Amygdala (tissue), 56 donors: ENCODE data around the gene PIF1.

ENCODE experiments used
- DNase-seq, 56 donors: peaks; one replicate each; lab custom pipeline; 2025; lab: John Stamatoyannopoulos, UW

The PIF1 gene, protein sequence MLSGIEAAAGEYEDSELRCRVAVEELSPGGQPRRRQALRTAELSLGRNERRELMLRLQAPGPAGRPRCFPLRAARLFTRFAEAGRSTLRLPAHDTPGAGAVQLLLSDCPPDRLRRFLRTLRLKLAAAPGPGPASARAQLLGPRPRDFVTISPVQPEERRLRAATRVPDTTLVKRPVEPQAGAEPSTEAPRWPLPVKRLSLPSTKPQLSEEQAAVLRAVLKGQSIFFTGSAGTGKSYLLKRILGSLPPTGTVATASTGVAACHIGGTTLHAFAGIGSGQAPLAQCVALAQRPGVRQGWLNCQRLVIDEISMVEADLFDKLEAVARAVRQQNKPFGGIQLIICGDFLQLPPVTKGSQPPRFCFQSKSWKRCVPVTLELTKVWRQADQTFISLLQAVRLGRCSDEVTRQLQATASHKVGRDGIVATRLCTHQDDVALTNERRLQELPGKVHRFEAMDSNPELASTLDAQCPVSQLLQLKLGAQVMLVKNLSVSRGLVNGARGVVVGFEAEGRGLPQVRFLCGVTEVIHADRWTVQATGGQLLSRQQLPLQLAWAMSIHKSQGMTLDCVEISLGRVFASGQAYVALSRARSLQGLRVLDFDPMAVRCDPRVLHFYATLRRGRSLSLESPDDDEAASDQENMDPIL

GRCh38 chr15:64825431-64826294, at the start of gene PIF1:
Gene PIF1 (minus strand): TSS chr15:64825647. CDS start chr15:64824335, 1,312 bp downstream.
- DNase-seq, result peak; percentile 20 to 96 (median 80)

- no peak for DNase-seq
These were observed 44.9 kb upstream of the PIF1 start for GRCh38 chr15:64870353-64870752.

- no peak for DNase-seq
These were observed 44.1 kb upstream of the PIF1 start for GRCh38 chr15:64869501-64869900.

GRCh38 chr15:64865998-64866520, 40.6 kb upstream of the PIF1 start:
- peak in 22 of 56 donors; percentile 20 to 55 (median 36) for DNase-seq

DNA sequence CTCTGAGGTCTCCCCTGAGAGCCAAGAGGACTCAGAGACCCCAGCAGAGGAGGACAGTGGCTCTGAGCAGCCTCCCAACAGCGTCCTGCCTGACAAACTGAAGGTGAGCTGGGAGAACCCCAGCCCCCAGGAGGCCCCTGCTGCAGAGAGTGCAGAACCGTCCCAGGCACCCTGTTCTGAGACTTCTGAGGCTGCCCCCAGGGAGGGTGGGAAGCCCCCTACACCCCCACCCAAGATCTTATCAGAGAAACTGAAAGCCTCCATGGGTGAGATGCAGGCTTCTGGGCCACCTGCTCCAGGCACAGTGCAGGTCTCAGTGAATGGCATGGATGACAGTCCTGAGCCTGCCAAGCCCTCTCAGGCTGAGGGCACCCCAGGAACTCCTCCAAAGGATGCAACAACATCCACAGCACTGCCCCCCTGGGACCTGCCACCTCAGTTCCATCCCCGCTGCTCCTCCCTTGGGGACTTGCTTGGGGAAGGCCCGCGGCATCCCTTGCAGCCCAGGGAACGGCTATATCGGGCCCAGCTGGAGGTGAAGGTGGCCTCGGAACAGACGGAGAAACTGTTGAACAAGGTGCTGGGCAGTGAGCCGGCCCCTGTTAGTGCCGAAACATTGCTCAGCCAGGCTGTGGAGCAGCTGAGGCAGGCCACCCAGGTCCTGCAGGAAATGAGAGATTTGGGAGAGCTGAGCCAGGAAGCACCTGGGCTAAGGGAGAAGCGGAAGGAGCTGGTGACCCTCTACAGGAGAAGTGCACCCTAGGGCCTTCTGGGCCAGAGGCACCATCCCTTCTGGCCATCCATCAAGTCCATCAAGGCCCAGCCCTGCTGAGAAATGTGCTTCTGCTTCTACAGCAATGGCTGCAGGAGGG, 39.9 kb upstream of the PIF1 start:
- no peak for DNase-seq

DNA sequence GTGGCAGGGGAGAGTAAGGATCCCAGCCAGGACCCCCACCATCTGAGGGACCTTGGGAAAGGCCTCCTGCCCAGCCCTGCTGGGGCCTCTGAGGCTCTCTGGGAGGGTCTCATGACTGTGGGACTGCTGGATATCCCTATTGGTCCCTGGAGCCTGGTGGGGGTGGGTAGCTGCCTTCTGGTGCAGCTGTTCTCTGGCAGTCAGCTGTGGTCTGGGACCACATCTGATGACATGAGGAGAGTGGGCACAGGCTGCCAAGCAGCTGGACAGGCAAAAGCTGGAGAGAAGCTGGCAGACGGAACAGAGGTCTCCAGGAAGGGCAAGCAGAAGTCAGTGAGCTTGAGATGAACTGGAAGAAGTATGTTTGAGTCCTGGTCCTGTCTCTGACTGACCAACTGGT, 38.6 kb upstream of the PIF1 start:
- DNase-seq, result peak in 5 of 56 donors; percentile 10 to 51 (median 32)

DNA sequence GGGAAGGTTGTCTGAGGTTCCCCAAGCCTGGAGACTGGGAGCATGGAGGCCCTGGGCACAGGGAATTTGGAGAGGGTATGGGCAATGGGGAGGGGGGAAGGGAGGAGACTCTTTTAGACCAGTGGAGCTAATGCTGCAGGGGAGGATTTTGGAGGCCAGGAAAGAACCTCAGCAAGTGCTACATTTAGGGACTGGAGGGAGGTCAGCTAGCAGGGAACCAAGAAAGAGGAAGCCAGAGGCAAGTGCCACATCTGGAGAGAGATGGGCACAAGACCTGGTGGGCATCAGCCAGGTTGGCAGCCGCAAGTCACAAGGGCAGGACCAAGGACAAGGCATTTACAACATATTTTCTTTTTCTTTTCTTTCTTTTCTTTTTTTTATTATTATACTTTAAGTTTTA, 37.0 kb upstream of the PIF1 start:
- no peak for DNase-seq

DNA sequence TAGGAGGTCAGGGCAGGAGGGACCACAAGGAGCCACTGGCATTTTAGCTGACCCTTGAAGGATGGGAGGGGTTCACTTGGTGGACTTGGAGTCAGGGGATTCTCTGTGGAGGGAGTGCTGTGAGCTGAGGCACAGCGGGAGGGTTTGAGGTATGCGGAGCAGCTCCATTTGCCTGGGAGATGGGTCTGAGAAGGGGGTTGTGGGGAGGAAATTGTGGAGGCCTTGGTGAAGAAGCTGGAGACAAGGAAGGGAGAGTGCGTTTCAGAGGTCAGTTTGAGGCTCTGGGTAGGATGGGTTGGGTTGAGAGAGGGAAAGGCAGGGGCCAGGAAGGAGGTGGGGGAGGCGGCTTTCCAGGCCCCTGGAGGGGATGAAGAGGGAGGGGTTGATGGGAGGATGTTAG, 36.5 kb upstream of the PIF1 start:
- DNase-seq, result no peak

DNA sequence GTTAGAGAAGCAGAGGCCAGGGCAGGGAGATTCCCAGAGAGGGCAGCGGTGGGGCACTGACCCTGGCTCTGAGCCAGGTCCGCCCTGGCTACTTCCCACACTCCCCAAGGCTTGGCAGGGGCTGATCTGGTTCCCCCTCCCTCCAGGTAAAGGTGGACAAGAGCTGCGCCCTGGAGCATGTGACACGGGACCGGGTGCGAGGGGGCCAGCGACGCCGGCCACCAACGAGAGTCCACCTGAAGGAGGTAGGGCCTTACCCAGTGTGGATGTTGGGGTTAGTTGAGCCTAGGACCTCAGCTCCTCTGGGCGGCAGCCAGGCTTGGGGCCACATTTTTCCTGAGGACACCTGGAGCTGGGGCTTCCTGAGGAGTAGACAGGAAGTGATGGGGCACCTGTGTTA, 35.9 kb upstream of the PIF1 start:
- no peak for DNase-seq

DNA sequence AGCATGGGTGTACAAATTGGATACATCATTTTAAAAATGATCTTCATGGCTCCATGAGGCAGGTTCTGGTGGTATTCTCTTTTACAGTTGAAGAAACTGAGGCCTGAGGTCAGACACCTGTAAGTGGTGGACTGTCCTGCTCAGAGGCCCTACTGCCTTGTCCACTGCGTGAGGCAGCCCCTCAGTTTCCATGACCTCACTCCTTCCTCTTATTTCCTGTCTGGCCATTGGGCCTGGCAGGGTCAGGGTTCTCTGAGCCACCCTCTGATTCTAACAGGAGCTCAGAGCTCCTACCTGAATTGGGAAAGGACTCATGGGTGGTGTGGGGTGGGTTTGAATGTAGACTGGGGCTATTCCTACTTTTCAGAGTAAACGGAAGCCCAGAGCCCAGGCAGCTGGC, 33.8 kb upstream of the PIF1 start:
- DNase-seq, result no peak

- DNase-seq, result peak in 13 of 56 donors; percentile 13 to 66 (median 35)
These were observed 32.7 kb upstream of the PIF1 start for GRCh38 chr15:64858021-64858575.

DNA sequence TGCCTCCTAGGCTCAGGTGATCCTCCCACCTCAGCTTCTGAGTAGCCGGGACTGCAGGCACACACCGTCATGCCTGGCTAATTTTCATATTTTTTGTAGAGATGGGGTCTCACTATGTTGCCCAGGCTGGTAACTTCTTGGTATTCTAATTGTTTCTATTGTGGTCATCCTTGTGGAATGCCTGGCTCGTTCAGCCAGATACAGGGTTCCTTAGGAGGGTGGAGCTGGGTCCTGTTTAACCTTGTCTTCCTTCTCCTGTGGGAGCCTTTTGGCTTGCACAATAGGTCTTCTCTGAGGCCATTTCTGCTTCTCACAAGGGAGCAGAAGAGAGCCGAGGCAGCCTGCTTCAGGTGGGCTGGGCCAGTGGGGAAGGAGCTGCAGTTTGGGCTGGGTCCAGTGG, 32.0 kb upstream of the PIF1 start:
- no peak for DNase-seq

- peak; percentile 17 to 98 (median 86) for DNase-seq
These were observed 31.1 kb upstream of the PIF1 start for GRCh38 chr15:64856429-64857145.

DNA sequence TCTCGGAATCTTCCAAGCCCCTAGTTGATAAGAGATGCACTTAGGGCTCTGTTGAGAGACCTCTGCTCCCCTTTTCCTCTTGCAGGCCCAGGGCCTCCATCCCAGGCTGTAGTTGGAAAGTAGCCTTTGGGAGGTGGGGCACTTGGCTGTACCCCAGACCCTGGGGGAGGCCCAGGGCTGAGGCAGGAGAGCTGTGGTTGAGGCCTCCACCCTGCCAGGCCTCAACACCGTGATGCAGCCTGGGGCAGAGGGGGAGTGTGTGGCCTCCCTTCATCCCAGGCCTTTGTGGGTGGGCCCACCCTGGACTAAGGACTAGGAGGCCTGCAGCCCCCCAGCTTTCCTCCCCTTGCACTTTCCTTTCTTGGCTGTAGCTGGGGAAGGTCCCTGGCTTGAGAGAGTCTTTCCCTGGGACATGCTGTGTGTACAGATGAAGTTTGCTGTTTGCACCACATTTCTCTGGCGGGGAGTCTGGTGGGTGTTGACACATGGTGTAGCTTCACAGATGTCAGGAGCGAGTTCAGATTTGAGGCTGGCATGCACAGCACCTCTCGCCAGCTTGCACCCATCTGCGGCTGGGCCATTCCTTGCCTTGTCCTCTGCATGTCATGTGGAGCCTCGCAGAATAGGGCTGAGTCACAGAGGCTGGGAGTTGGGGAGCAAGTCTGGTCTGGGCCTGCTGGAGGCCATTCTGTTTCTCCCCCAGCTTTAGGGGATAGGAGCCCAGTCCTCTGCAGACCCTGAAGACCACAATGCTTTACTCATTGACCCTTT, 29.9 kb upstream of the PIF1 start:
- DNase-seq, result peak in 6 of 56 donors; percentile 18 to 39 (median 30)

- DNase-seq, result peak in 2 of 56 donors; percentile 22 to 55
These were observed 29.1 kb upstream of the PIF1 start for GRCh38 chr15:64854526-64854925.

DNA sequence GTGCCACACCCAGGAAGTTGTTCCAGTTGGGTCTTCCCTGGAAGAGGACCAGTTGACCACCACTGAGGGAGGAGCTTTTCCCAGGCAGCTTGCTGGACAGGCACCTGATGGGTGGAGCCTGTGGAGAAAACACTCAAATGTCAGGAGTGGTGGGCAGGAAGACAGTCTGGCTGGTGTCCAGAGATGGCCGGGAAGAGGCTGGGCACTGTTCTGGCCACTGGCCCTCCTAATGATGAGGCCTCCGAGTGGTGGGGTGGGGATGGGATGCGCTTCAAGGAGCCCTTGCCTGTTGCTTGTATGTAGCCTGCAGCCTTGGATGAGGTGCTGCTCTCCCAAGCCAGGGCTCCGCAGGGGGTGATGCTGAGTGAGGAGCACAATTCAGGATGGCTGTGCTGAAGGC, 28.6 kb upstream of the PIF1 start:
- DNase-seq, result peak in 2 of 56 donors; percentile 23 to 48

GRCh38 chr15:64851503-64851840, 26.0 kb upstream of the PIF1 start:
- no peak for DNase-seq
